IMR-90 (cell line): ENCODE results near the gene PJA1. TPM values are rescaled to one million over a fixed set of nuclear protein-coding genes. Genes with fewer than 3 reads are reported as not detected.

Experiments used
- ATAC-seq: fragments of 200-7000 bp; cut with Tn5 transposase; 2 replicates; pipeline ENCODE4 v1.9.1; 2020; ENCODE audit warnings: low read depth, mild to moderate bottlenecking, moderate library complexity
- BruUV-seq: library from RNA; stranded (reverse); fragments of 400-500 nt; replicated peaks from 2 replicates; lab custom pipeline; 2021; lab: Mats Ljungman, UMichigan
- CTCF ChIA-PET: fragments of 300-600 bp; formaldehyde crosslinking; extraction: SDS; loops from one replicate; lab custom pipeline; 2021; ENCODE audit warnings: antibody characterized with exemption; lab: Yijun Ruan, JAX
- POLR2A ChIA-PET: fragments of 300-600 bp; sonication (Branson Sonifier 250); formaldehyde crosslinking; loops from one replicate; lab custom pipeline; 2022; ENCODE audit warnings: antibody characterized with exemption; ENCODE audit not compliant: unreplicated experiment; lab: Charles Lee
- DNase-seq: peaks from one replicate; pipeline ENCODE4 v3.0.0; 2013
- H2AFZ ChIP-seq: replicated peaks from 2 replicates; pipeline ENCODE3; 2013; ENCODE audit warnings: low read length, mild to moderate bottlenecking; ENCODE audit not compliant: poor library complexity
- H2AK5ac ChIP-seq: 2 replicates; pipeline ENCODE4 v1.6.1; 2013; ENCODE audit warnings: low read depth, low read length, inconsistent platforms
- H2AK9ac ChIP-seq: replicated peaks from 2 replicates; pipeline ENCODE3; 2013; ENCODE audit warnings: mild to moderate bottlenecking, low read depth, low read length, moderate library complexity; ENCODE audit not compliant: poor library complexity
- H2BK120ac ChIP-seq: 2 replicates; pipeline ENCODE4 v1.6.1; 2013; ENCODE audit warnings: low read depth, low read length, inconsistent platforms
- H2BK15ac ChIP-seq: 3 replicates; pipeline ENCODE4 v1.6.1; 2013; ENCODE audit warnings: low read depth, low read length, inconsistent platforms
- H2BK20ac ChIP-seq: 2 replicates; pipeline ENCODE4 v1.6.1; 2013; ENCODE audit warnings: low read depth, mild to moderate bottlenecking, inconsistent platforms, low read length, moderate library complexity
- H2BK5ac ChIP-seq: 2 replicates; pipeline ENCODE4 v1.6.1; 2013; ENCODE audit warnings: mild to moderate bottlenecking, low read depth, low read length, inconsistent platforms; ENCODE audit not compliant: poor library complexity, severe bottlenecking
- H3K14ac ChIP-seq: replicated peaks from 2 replicates; pipeline ENCODE4 v1.6.1; 2013; ENCODE audit warnings: low read depth, low read length, inconsistent platforms
- H3K18ac ChIP-seq: 2 replicates; pipeline ENCODE4 v1.6.1; 2013; ENCODE audit warnings: low read depth, low read length, control low read depth
- H3K23ac ChIP-seq: 2 replicates; pipeline ENCODE4 v1.6.1; 2013; ENCODE audit warnings: low read depth, low read length, inconsistent platforms
- H3K27ac ChIP-seq: 2 replicates; pipeline ENCODE4 v1.5.1; 2013; ENCODE audit warnings: mild to moderate bottlenecking, control low read depth, low read length; ENCODE audit not compliant: insufficient read depth
- H3K27me3 ChIP-seq: 2 replicates; pipeline ENCODE4 v1.6.1; 2013; ENCODE audit warnings: low read length; ENCODE audit not compliant: control insufficient read depth, insufficient read depth
- H3K36me3 ChIP-seq: 2 replicates; pipeline ENCODE4 v1.6.1; 2013; ENCODE audit warnings: low read length, mixed read lengths; ENCODE audit not compliant: control insufficient read depth, insufficient read depth
- H3K4ac ChIP-seq: 2 replicates; pipeline ENCODE4 v1.6.1; 2013; ENCODE audit warnings: low read depth, low read length, inconsistent platforms
- H3K4me1 ChIP-seq: 2 replicates; pipeline ENCODE4 v1.6.1; 2013; ENCODE audit warnings: low read length, mixed read lengths; ENCODE audit not compliant: control insufficient read depth, insufficient read depth
- H3K4me2 ChIP-seq: 2 replicates; pipeline ENCODE4 v1.6.1; 2013; ENCODE audit warnings: low read depth, mild to moderate bottlenecking, control low read depth, low read length, moderate library complexity
- H3K4me3 ChIP-seq: 2 replicates; pipeline ENCODE4 v1.5.1; 2013; ENCODE audit warnings: low read depth, mild to moderate bottlenecking, control low read depth, low read length, moderate library complexity; ENCODE audit not compliant: insufficient read depth
- H3K56ac ChIP-seq: 2 replicates; pipeline ENCODE4 v1.6.1; 2013; ENCODE audit warnings: low read length, inconsistent platforms; ENCODE audit not compliant: insufficient read depth; ENCODE audit errors: extremely low read depth
- H3K79me1 ChIP-seq, 2 experiments: 2 replicates each; pipeline ENCODE4 v1.6.1; 2013; ENCODE audit warnings: low read length in 2 of 2, inconsistent platforms in 1 of 2, low read depth in 1 of 2
- H3K9ac ChIP-seq: 2 replicates; pipeline ENCODE4 v1.6.1; 2013; ENCODE audit warnings: low read depth, low read length, control low read depth
- H3K9me1 ChIP-seq: 2 replicates; pipeline ENCODE4 v1.6.1; 2013; ENCODE audit warnings: low read length, inconsistent platforms; ENCODE audit not compliant: insufficient read depth
- H3K9me3 ChIP-seq: 2 replicates; pipeline ENCODE4 v1.6.1; 2013; ENCODE audit warnings: low read length; ENCODE audit not compliant: control insufficient read depth, insufficient read depth
- H4K20me1 ChIP-seq: 2 replicates; pipeline ENCODE4 v1.6.1; 2013; ENCODE audit warnings: low read length, inconsistent platforms; ENCODE audit not compliant: insufficient read depth
- H4K5ac ChIP-seq: 2 replicates; pipeline ENCODE4 v1.6.1; 2013; ENCODE audit warnings: mild to moderate bottlenecking, low read depth, low read length, control low read depth
- H4K8ac ChIP-seq, 2 experiments: 2 replicates each; pipeline ENCODE4 v1.6.1; 2013; ENCODE audit warnings: low read depth in 2 of 2, low read length in 2 of 2, control low read depth in 1 of 2, inconsistent platforms in 1 of 2
- H4K91ac ChIP-seq: 2 replicates; pipeline ENCODE4 v1.6.1; 2013; ENCODE audit warnings: low read depth, low read length, inconsistent platforms; ENCODE audit not compliant: insufficient read depth
- BHLHE40 ChIP-seq: fragments of 150-350 bp; IDR thresholded peaks from 2 replicates; pipeline ENCODE4 v1.6.1; 2016; ENCODE audit warnings: mild to moderate bottlenecking, low read depth, low read length
- CEBPB ChIP-seq: IDR thresholded peaks from 2 replicates; pipeline ENCODE4 v1.6.1; 2012; ENCODE audit warnings: low read depth, low read length, improper control_type of control experiment
- CHD1 ChIP-seq: IDR thresholded peaks from 2 replicates; pipeline ENCODE4 v1.6.1; 2012; ENCODE audit warnings: low read depth, low read length, improper control_type of control experiment
- FOS ChIP-seq: fragments of 150-350 bp; IDR thresholded peaks from 2 replicates; pipeline ENCODE4 v1.6.1; 2016; ENCODE audit warnings: low read depth, low read length
- MAZ ChIP-seq: IDR thresholded peaks from 2 replicates; pipeline ENCODE4 v1.6.1; 2012; ENCODE audit warnings: low read depth, mild to moderate bottlenecking, low read length, improper control_type of control experiment, moderate library complexity, borderline replicate concordance
- MXI1 ChIP-seq: IDR thresholded peaks from 2 replicates; pipeline ENCODE4 v1.6.1; 2012; ENCODE audit warnings: low read depth, mild to moderate bottlenecking, low read length, moderate library complexity, borderline replicate concordance
- NFE2L2 ChIP-seq: fragments of 150-350 bp; IDR thresholded peaks from 2 replicates; pipeline ENCODE4 v1.6.1; 2016; ENCODE audit warnings: low read depth, mild to moderate bottlenecking, low read length
- POLR2A ChIP-seq: IDR thresholded peaks from 2 replicates; pipeline ENCODE4 v1.6.1; 2012; ENCODE audit warnings: mild to moderate bottlenecking, low read depth, low read length
- RCOR1 ChIP-seq: IDR thresholded peaks from 2 replicates; pipeline ENCODE4 v1.6.1; 2012; ENCODE audit warnings: mild to moderate bottlenecking, low read length, improper control_type of control experiment; ENCODE audit not compliant: insufficient replicate concordance
- RFX5 ChIP-seq: IDR thresholded peaks from 2 replicates; pipeline ENCODE4 v1.8.0; 2012; ENCODE audit warnings: low read depth, mild to moderate bottlenecking, low read length, moderate library complexity
- SMC3 ChIP-seq: fragments of 150-350 bp; IDR thresholded peaks from 2 replicates; pipeline ENCODE4 v1.6.1; 2016; ENCODE audit warnings: low read depth, mild to moderate bottlenecking, antibody characterized with exemption, low read length, moderate library complexity
- WGBS, 2 experiments: methylation state at CpG; one replicate each; pipeline versions ENCODE4 v1.1.5 to v1.1.7; 2013; ENCODE audit warnings: missing lambda C conversion rate in 2 of 2; ENCODE audit not compliant: insufficient read length in 1 of 2; ENCODE audit errors: extremely low coverage in 2 of 2; 5-methylcytosine and 5-hydroxymethylcytosine counted together
- dilution Hi-C: fragments of 300-500 bp; cut with HindIII; formaldehyde crosslinking; loops from one replicate; pipeline ENCODE4 v1.14.3; 2018; ENCODE audit warnings: low sequenced_read_pairs; ENCODE audit not compliant: unreplicated experiment
- in situ Hi-C: fragments of 300-500 bp; cut with MboI; formaldehyde crosslinking; loops from 3 replicates; pipeline ENCODE4 v1.14.3; 2019; ENCODE audit warnings: low sequenced_read_pairs, inconsistent platforms, mixed read lengths
- intact Hi-C: fragments of 100-400 bp; cut with micrococcal nuclease; formaldehyde crosslinking; loops from 2 replicates; pipeline ENCODE4 v1.10.0; 2022
- polyA plus RNA-seq, 3 experiments: library from polyadenylated mRNA; depleted of rRNA; stranded (reverse); fragments of >200 nt; gene quantifications; 2 replicates each; pipeline ENCODE4 v1.2.3, GENCODE V29; 2012; ENCODE audit warnings: low replicate concordance in 1 of 3
- total RNA-seq: library from RNA; depleted of rRNA; stranded (reverse); fragments of >200 nt; gene quantifications from 2 replicates; pipeline ENCODE4 v1.2.3, GENCODE V29; 2012
- TF ChIP-seq, protein P1 (sequence below): fragments of 150-350 bp; IDR thresholded peaks from 2 replicates; pipeline ENCODE4 v1.6.1; 2016; ENCODE audit warnings: low read depth, mild to moderate bottlenecking, low read length, moderate library complexity, borderline replicate concordance
- TF ChIP-seq, protein P2 (sequence below): fragments of 150-350 bp; IDR thresholded peaks from 2 replicates; pipeline ENCODE4 v1.6.1; 2017; ENCODE audit warnings: mild to moderate bottlenecking, antibody characterized with exemption, low read length, low read depth
- TF ChIP-seq, protein P3 (sequence below): conservative IDR thresholded peaks from 2 replicates; pipeline ENCODE4 v1.5.1; 2012; ENCODE audit warnings: mild to moderate bottlenecking, low read depth, low read length, improper control_type of control experiment

Gene PJA1
- total and polyA plus RNA-seq, 2 of the 4 experiments (the other 2 are of a cell fraction), result 15.1 to 24.4 TPM

DNA sequence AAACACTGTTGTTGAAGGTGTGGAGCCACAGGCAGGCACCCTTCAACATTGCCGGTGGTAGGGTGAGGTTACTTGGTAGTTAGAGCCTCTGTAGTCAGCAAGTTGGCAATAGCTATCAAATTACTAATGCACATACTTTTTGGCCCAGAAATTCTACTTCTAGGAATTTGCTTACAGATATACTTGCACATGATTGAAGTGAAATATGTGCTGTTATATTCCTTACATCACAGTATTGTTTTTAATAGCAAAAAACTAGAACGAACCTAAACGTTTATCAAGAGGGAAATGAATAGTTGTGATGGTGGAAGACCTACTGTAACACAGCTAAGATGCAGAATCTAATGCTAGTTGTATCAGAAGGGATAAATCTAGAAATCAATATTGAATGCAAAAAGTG, 7.7 kb upstream of the PJA1 start:
- TF ChIP-seq CEBPB (no peak), MXI1 (no peak), NFE2L2 (no peak), RCOR1 (no peak), MAZ (no peak), BHLHE40 (no peak), FOS (no peak), POLR2A (no peak), RFX5 (no peak), SMC3 (no peak), CHD1 (no peak)
- TF ChIP-seq, protein P1, sequence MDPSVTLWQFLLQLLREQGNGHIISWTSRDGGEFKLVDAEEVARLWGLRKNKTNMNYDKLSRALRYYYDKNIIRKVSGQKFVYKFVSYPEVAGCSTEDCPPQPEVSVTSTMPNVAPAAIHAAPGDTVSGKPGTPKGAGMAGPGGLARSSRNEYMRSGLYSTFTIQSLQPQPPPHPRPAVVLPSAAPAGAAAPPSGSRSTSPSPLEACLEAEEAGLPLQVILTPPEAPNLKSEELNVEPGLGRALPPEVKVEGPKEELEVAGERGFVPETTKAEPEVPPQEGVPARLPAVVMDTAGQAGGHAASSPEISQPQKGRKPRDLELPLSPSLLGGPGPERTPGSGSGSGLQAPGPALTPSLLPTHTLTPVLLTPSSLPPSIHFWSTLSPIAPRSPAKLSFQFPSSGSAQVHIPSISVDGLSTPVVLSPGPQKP, result no peak
- TF ChIP-seq, protein P2, sequence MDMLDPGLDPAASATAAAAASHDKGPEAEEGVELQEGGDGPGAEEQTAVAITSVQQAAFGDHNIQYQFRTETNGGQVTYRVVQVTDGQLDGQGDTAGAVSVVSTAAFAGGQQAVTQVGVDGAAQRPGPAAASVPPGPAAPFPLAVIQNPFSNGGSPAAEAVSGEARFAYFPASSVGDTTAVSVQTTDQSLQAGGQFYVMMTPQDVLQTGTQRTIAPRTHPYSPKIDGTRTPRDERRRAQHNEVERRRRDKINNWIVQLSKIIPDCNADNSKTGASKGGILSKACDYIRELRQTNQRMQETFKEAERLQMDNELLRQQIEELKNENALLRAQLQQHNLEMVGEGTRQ, result no peak
- TF ChIP-seq, protein P3, sequence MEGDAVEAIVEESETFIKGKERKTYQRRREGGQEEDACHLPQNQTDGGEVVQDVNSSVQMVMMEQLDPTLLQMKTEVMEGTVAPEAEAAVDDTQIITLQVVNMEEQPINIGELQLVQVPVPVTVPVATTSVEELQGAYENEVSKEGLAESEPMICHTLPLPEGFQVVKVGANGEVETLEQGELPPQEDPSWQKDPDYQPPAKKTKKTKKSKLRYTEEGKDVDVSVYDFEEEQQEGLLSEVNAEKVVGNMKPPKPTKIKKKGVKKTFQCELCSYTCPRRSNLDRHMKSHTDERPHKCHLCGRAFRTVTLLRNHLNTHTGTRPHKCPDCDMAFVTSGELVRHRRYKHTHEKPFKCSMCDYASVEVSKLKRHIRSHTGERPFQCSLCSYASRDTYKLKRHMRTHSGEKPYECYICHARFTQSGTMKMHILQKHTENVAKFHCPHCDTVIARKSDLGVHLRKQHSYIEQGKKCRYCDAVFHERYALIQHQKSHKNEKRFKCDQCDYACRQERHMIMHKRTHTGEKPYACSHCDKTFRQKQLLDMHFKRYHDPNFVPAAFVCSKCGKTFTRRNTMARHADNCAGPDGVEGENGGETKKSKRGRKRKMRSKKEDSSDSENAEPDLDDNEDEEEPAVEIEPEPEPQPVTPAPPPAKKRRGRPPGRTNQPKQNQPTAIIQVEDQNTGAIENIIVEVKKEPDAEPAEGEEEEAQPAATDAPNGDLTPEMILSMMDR, result no peak
- Histone ChIP-seq H2BK5ac (no peak overlapping the region), H3K79me1 (no peaks in the 10 kb centered on the region), H2AK9ac (no peak overlapping the region), H2BK120ac (no peak overlapping the region), H3K4me2 (no peak overlapping the region), H3K4me1 (no peaks in the 10 kb centered on the region), H3K27me3 (peaks cover 24% of the 10 kb centered on the region), H4K91ac (no peak overlapping the region), H3K4ac (no peak overlapping the region), H2AK5ac (no peak overlapping the region), H3K18ac (no peak overlapping the region), H3K14ac (no peak overlapping the region), H3K27ac (no peak overlapping the region), H2BK20ac (no peak overlapping the region), H2BK15ac (no peak overlapping the region), H3K9me3 (peaks cover 5% of the 10 kb centered on the region), H3K23ac (no peak overlapping the region), H3K4me3 (no peak overlapping the region), H3K36me3 (no peaks in the 10 kb centered on the region), H4K5ac (no peak overlapping the region), H3K9ac (no peak overlapping the region), H4K8ac (no peak overlapping the region), H2AFZ (no peak overlapping the region), H3K9me1 (no peaks in the 10 kb centered on the region), H4K20me1 (no peaks in the 10 kb centered on the region), H3K56ac (no peak overlapping the region)
- DNase-seq, result no peak
- intact Hi-C loops (no loop called here), in situ Hi-C loops (no loop called here), dilution Hi-C loops (no loop called here)
- ChIA-PET POLR2A (no interaction called here), CTCF (no interaction called here)
- no peak for ATAC-seq
- no CpG with 5 or more reads among the region's 3 CpGs for WGBS, 2 experiments
- no TSS peak for BruUV-seq
